Natural killer cell (primary cell): ENCODE results near the gene PNLIPRP2. TPM values are rescaled to one million over a fixed set of nuclear protein-coding genes. Genes with fewer than 3 reads are reported as not detected.

ENCODE experiments used
- ATAC-seq, 3 donors: fragments of 150-1000 bp in 2 of 3; fragments of 200-7000 bp in 1 of 3; cut with Tn5 transposase; 1 replicate in 1 of 3; 2 replicates in 2 of 3; pipeline ENCODE4 v1.10.0; 2021; ENCODE audit warnings: mild to moderate bottlenecking in 2 of 3, moderate library complexity in 2 of 3
- DNase-seq, 2 donors: peaks; one replicate each; pipeline versions ENCODE4 v3.0.0 to v3.0.0-alpha.2; 2013 to 2021; ENCODE audit warnings: mixed read lengths in 1 of 2
- H3K27ac ChIP-seq: one replicate; pipeline ENCODE4 v1.5.1; 2013; ENCODE audit warnings: mild to moderate bottlenecking, low read length
- H3K27me3 ChIP-seq: one replicate; pipeline ENCODE4 v1.6.1; 2013; ENCODE audit warnings: low read length; ENCODE audit not compliant: control insufficient read depth, insufficient read depth
- H3K36me3 ChIP-seq: one replicate; pipeline ENCODE4 v1.6.1; 2013; ENCODE audit warnings: low read length; ENCODE audit not compliant: control insufficient read depth, insufficient read depth
- H3K4me1 ChIP-seq: one replicate; pipeline ENCODE4 v1.6.1; 2013; ENCODE audit warnings: low read length; ENCODE audit not compliant: control insufficient read depth, insufficient read depth
- H3K4me3 ChIP-seq: one replicate; pipeline ENCODE4 v1.5.1; 2013; ENCODE audit warnings: low read length
- H3K9me3 ChIP-seq: one replicate; pipeline ENCODE4 v1.6.1; 2013; ENCODE audit warnings: low read length; ENCODE audit not compliant: control insufficient read depth, insufficient read depth
- H3K27ac Mint-ChIP-seq, 2 donors: one replicate each; pipeline ENCODE4 v1.8.0; 2022; ENCODE audit warnings: mild to moderate bottlenecking in 2 of 2, mixed read lengths in 2 of 2, moderate library complexity in 1 of 2
- H3K27me3 Mint-ChIP-seq, 2 donors: one replicate each; pipeline ENCODE4 v1.8.0; 2022; ENCODE audit warnings: low read depth in 2 of 2, mixed read lengths in 2 of 2
- H3K36me3 Mint-ChIP-seq: one replicate; pipeline ENCODE4 v1.8.0; 2022; ENCODE audit warnings: mixed read lengths
- H3K4me1 Mint-ChIP-seq, 2 donors: one replicate each; pipeline ENCODE4 v1.8.0; 2022; ENCODE audit warnings: mixed read lengths in 2 of 2
- H3K4me3 Mint-ChIP-seq: one replicate; pipeline ENCODE4 v1.8.0; 2022; ENCODE audit warnings: mild to moderate bottlenecking, moderate library complexity, mixed read lengths
- H3K9me3 Mint-ChIP-seq, 2 donors: one replicate each; pipeline ENCODE4 v1.8.0; 2022; ENCODE audit warnings: mixed read lengths in 2 of 2
- CTCF ChIP-seq: fragments of 200-600 bp; IDR thresholded peaks from one replicate; pipeline ENCODE4 v1.8.0; 2022; ENCODE audit warnings: antibody characterized with exemption
- WGBS: methylation state at CpG from one replicate; pipeline ENCODE4 v1.1.7; 2013; ENCODE audit warnings: missing lambda C conversion rate; ENCODE audit not compliant: insufficient coverage; 5-methylcytosine and 5-hydroxymethylcytosine counted together
- intact Hi-C: fragments of 100-400 bp; cut with micrococcal nuclease; formaldehyde crosslinking; loops from one replicate; pipeline ENCODE4 v1.14.2; 2022
- total RNA-seq, 4 donors: library from RNA; stranded (reverse); fragments of 120-200 nt in 1 of 4; gene quantifications; one replicate each; pipeline versions ENCODE4 v1.2.3 to v1.2.4, GENCODE V29; 2013 to 2022

PNLIPRP2 gene
- total RNA-seq, 3 donors from 2014 or later (not counting 1 experiment from before 2014, with no cell fraction given), result not detected

- DNase-seq (no peak), ATAC-seq (no peak)
These were observed 25.7 kb downstream of the PNLIPRP2 start for GRCh38 chr10:116646502-116646901.

GRCh38 chr10:116648903-116649302, 28.1 kb downstream of the PNLIPRP2 start:
- no peak overlapping the region for H3K27ac ChIP-seq
- Mint-ChIP-seq H3K27me3 (peaks cover 0 to 3% of the 10 kb centered on the region in 2 donors), H3K4me3 (no peak overlapping the region), H3K36me3 (no peaks in the 10 kb centered on the region), H3K4me1 (no peaks in the 10 kb centered on the region), H3K9me3 (peaks cover 2 to 3% of the 10 kb centered on the region in 2 donors), H3K27ac (no peak overlapping the region)
- no peak overlapping the region for H3K4me3 ChIP-seq
- 85% methylated on average over 8 of the region's 8 CpGs for WGBS
- ATAC-seq, result no peak
- intact Hi-C loops, result no loop called here
- no peak for TF ChIP-seq CTCF
- no peaks in the 10 kb centered on the region for H3K36me3 ChIP-seq
- H3K9me3 ChIP-seq, result no peaks in the 10 kb centered on the region
- H3K4me1 ChIP-seq, result no peaks in the 10 kb centered on the region
- no peak for DNase-seq
- no peaks in the 10 kb centered on the region for H3K27me3 ChIP-seq

More at GRCh38 chr10:116646502-116646901, 25.7 kb downstream of the PNLIPRP2 start:
- Histone ChIP-seq H3K27ac (no peak overlapping the region), H3K9me3 (no peaks in the 10 kb centered on the region), H3K4me1 (no peaks in the 10 kb centered on the region), H3K36me3 (no peaks in the 10 kb centered on the region), H3K4me3 (no peak overlapping the region), H3K27me3 (no peaks in the 10 kb centered on the region)
- Mint-ChIP-seq H3K4me3 (no peak overlapping the region), H3K9me3 (peaks cover 0 to 6% of the 10 kb centered on the region in 2 donors), H3K36me3 (no peaks in the 10 kb centered on the region), H3K27ac (no peak overlapping the region), H3K4me1 (no peaks in the 10 kb centered on the region), H3K27me3 (no peaks in the 10 kb centered on the region)
- 91% methylated on average over 5 of the region's 5 CpGs for WGBS
- no peak for TF ChIP-seq CTCF
- intact Hi-C loops, result no loop called here

- H3K36me3 Mint-ChIP-seq, result no peaks in the 10 kb centered on the region
- Histone ChIP-seq H3K27ac (no peak overlapping the region), H3K4me3 (no peak overlapping the region), H3K4me1 (no peaks in the 10 kb centered on the region), H3K27me3 (no peaks in the 10 kb centered on the region), H3K9me3 (no peaks in the 10 kb centered on the region), H3K36me3 (no peaks in the 10 kb centered on the region)
- peaks cover 0 to 10% of the 10 kb centered on the region in 2 donors for H3K27me3 Mint-ChIP-seq
- TF ChIP-seq CTCF, result no peak
- no peak overlapping the region for H3K27ac Mint-ChIP-seq
- DNase-seq (no peak), ATAC-seq (no peak)
- H3K4me1 Mint-ChIP-seq, result no peaks in the 10 kb centered on the region
- intact Hi-C loops, result no loop called here
- WGBS, result no CpG with 5 or more reads among the region's 1 CpG
- H3K4me3 Mint-ChIP-seq, result no peak overlapping the region
- peaks cover 3 to 4% of the 10 kb centered on the region in 2 donors for H3K9me3 Mint-ChIP-seq
These were observed 33.1 kb downstream of the PNLIPRP2 start for GRCh38 chr10:116653885-116654284.

- no peak for TF ChIP-seq CTCF
- Mint-ChIP-seq H3K4me1 (no peaks in the 10 kb centered on the region), H3K27me3 (peaks cover 0 to 10% of the 10 kb centered on the region in 2 donors), H3K4me3 (no peak overlapping the region), H3K36me3 (no peaks in the 10 kb centered on the region), H3K27ac (no peak overlapping the region), H3K9me3 (peaks cover 2 to 3% of the 10 kb centered on the region in 2 donors)
- DNase-seq (no peak), ATAC-seq (no peak)
- no peak overlapping the region for H3K27ac ChIP-seq
- H3K4me1 ChIP-seq, result no peaks in the 10 kb centered on the region
- 53% methylated on average over 4 of the region's 4 CpGs for WGBS
- H3K36me3 ChIP-seq, result no peaks in the 10 kb centered on the region
- no peaks in the 10 kb centered on the region for H3K27me3 ChIP-seq
- H3K4me3 ChIP-seq, result no peak overlapping the region
- no peaks in the 10 kb centered on the region for H3K9me3 ChIP-seq
- intact Hi-C loops, result no loop called here
These were observed 34.1 kb downstream of the PNLIPRP2 start for GRCh38 chr10:116654816-116655215.
